HCT116 (cell line): Measurements from ENCODE around the gene SPEF1. TPM values are rescaled to one million over a fixed set of nuclear protein-coding genes. Genes with fewer than 3 reads are reported as not detected.

ENCODE experiments used
- ATAC-seq: fragments of 200-7000 bp; cut with Tn5 transposase; 2 replicates; pipeline ENCODE4 v1.9.1; 2020; ENCODE audit warnings: mild to moderate bottlenecking, moderate library complexity
- BruUV-seq: library from RNA; stranded (reverse); fragments of 400-500 nt; replicated peaks from 2 replicates; lab custom pipeline; 2021; lab: Mats Ljungman, UMichigan
- CTCF ChIA-PET: fragments of 300-600 bp; sonication (Branson Sonifier 250); formaldehyde crosslinking; loops from one replicate; lab custom pipeline; 2021; ENCODE audit warnings: antibody characterized with exemption; lab: Charles Lee
- POLR2A ChIA-PET: fragments of 300-600, 350-600 bp; sonication (Branson Sonifier 250); formaldehyde crosslinking; loops from one replicate; lab custom pipeline; 2021; ENCODE audit warnings: antibody characterized with exemption; lab: Charles Lee
- RAD21 ChIA-PET, 2 experiments: fragments of 300-600 bp; sonication (Branson Sonifier 250); formaldehyde crosslinking; loops; one replicate each; lab custom pipeline; 2023; ENCODE audit warnings: low total read pairs in 2 of 2; ENCODE audit not compliant: uncharacterized antibody in 2 of 2, unreplicated experiment in 2 of 2, low non-redundant PET in 1 of 2; lab: Charles Lee
- DNase-seq: peaks from one replicate; pipeline ENCODE4 v3.0.0-alpha.2; 2010; ENCODE audit warnings: low read depth, low spot score
- H2AFZ ChIP-seq: fragments of 200-600 bp; shearing (Covaris generic), sonication (generic); 2 replicates; pipeline ENCODE4 v1.6.1; 2017; ENCODE audit warnings: low read depth, mixed run types, mixed read lengths, antibody characterized with exemption, low read length; ENCODE audit not compliant: poor library complexity, severe bottlenecking
- H3K27ac ChIP-seq: 2 replicates; pipeline ENCODE4 v1.5.1; 2012; ENCODE audit warnings: low read depth, low read length
- H3K27me3 ChIP-seq: fragments of 200-600 bp; sonication (generic); 2 replicates; pipeline ENCODE4 v1.6.1; 2016; ENCODE audit warnings: mixed run types, low read length, mixed read lengths; ENCODE audit not compliant: insufficient read depth
- H3K36me3 ChIP-seq, 2 experiments: fragments of 200-500 bp in 1 of 2; fragments of 200-600 bp in 1 of 2; sonication (Bioruptor generic) in 1 of 2; sonication (generic) in 1 of 2; 2 replicates each; pipeline versions ENCODE4 v1.5.1 to v1.6.1; 2014 to 2016; ENCODE audit warnings: low read length in 2 of 2, inconsistent platforms in 1 of 2, mixed read lengths in 1 of 2, mixed run types in 1 of 2; ENCODE audit not compliant: insufficient read depth in 2 of 2, control insufficient read depth in 1 of 2
- H3K4me1 ChIP-seq, 2 experiments: fragments of 200-600 bp in 1 of 2; sonication (generic) in 1 of 2; 2 replicates each; pipeline versions ENCODE4 v1.5.1 to v1.6.1; 2012 to 2017; ENCODE audit warnings: low read length in 2 of 2, inconsistent platforms in 1 of 2, mild to moderate bottlenecking in 1 of 2, mixed read lengths in 1 of 2, mixed run types in 1 of 2, moderate library complexity in 1 of 2; ENCODE audit not compliant: insufficient read depth in 2 of 2, control insufficient read depth in 1 of 2
- H3K4me2 ChIP-seq: fragments of 200-600 bp; sonication (generic); 2 replicates; pipeline ENCODE4 v1.6.1; 2017; ENCODE audit warnings: mixed run types, low read length, mixed read lengths
- H3K4me3 ChIP-seq, 2 experiments: fragments of 200-600 bp in 1 of 2; sonication (generic) in 1 of 2; replicated peaks in 1 of 2; 2 replicates each; pipeline ENCODE4 v1.5.1; 2011 to 2016; ENCODE audit warnings: low read length in 2 of 2, control low read depth in 1 of 2, low read depth in 1 of 2, mild to moderate bottlenecking in 1 of 2, mixed read lengths in 1 of 2, mixed run types in 1 of 2
- H3K79me2 ChIP-seq: fragments of 200-600 bp; sonication (generic); 2 replicates; pipeline ENCODE4 v1.6.1; 2017; ENCODE audit warnings: mild to moderate bottlenecking, mixed run types, low read length, moderate library complexity, mixed read lengths; ENCODE audit not compliant: insufficient read depth
- H3K9ac ChIP-seq: fragments of 200-600 bp; sonication (generic); 2 replicates; pipeline ENCODE4 v1.6.1; 2016; ENCODE audit warnings: low read length, mixed read lengths
- H3K9me2 ChIP-seq: fragments of 200-600 bp; sonication (generic), shearing (Covaris generic); 2 replicates; pipeline ENCODE4 v1.6.1; 2017; ENCODE audit warnings: mixed run types, mild to moderate bottlenecking, moderate library complexity; ENCODE audit not compliant: insufficient read depth
- H3K9me3 ChIP-seq, 2 experiments: fragments of 200-500 bp in 1 of 2; fragments of 200-600 bp in 1 of 2; sonication (Bioruptor generic) in 1 of 2; sonication (generic) in 1 of 2; 2 replicates each; pipeline ENCODE4 v1.6.1; 2014 to 2017; ENCODE audit warnings: low read length in 2 of 2, mixed read lengths in 2 of 2, inconsistent platforms in 1 of 2, low read depth in 1 of 2, mild to moderate bottlenecking in 1 of 2, mixed run types in 1 of 2, moderate library complexity in 1 of 2; ENCODE audit not compliant: control insufficient read depth in 1 of 2, insufficient read depth in 1 of 2
- H4K20me1 ChIP-seq: fragments of 200-600 bp; sonication (generic), shearing (Covaris generic); 2 replicates; pipeline ENCODE4 v1.6.1; 2017; ENCODE audit warnings: mixed run types, mild to moderate bottlenecking, moderate library complexity; ENCODE audit not compliant: insufficient read depth
- ATF3 ChIP-seq: IDR thresholded peaks from 2 replicates; pipeline ENCODE4 v1.6.1; 2012
- CBX3 ChIP-seq: IDR thresholded peaks from 2 replicates; pipeline ENCODE4 v1.6.1; 2012; ENCODE audit warnings: low read depth
- CEBPB ChIP-seq: IDR thresholded peaks from 2 replicates; pipeline ENCODE4 v1.6.1; 2012; ENCODE audit warnings: low read depth
- CTCF ChIP-seq, 3 experiments: fragments of 200-600 bp in 1 of 3; sonication (generic) in 1 of 3; IDR thresholded peaks in 2 of 3; conservative IDR thresholded peaks in 1 of 3; 2 replicates each; pipeline ENCODE4 v1.5.1; 2012 to 2017; ENCODE audit warnings: low read depth in 2 of 3, low read length in 2 of 3, antibody characterized with exemption in 1 of 3, borderline replicate concordance in 1 of 3, control low read depth in 1 of 3, mild to moderate bottlenecking in 1 of 3, mixed read lengths in 1 of 3, mixed run types in 1 of 3, moderate library complexity in 1 of 3; ENCODE audit not compliant: insufficient read depth in 1 of 3
- EZH2 ChIP-seq: fragments of 200-600 bp; sonication (generic); IDR thresholded peaks from 2 replicates; pipeline ENCODE4 v1.6.1; 2017; ENCODE audit warnings: antibody characterized with exemption, mixed run types
- EZH2phosphoT487 ChIP-seq: fragments of 200-600 bp; IDR thresholded peaks from 2 replicates; pipeline ENCODE4 v1.6.1; 2018; ENCODE audit warnings: antibody characterized with exemption, borderline replicate concordance
- FOSL1 ChIP-seq: IDR thresholded peaks from 2 replicates; pipeline ENCODE4 v1.6.1; 2012; ENCODE audit warnings: low read depth
- MAX ChIP-seq: IDR thresholded peaks from 2 replicates; pipeline ENCODE4 v1.6.1; 2012
- POLR2AphosphoS5 ChIP-seq: IDR thresholded peaks from 2 replicates; pipeline ENCODE4 v1.6.1; 2011; ENCODE audit warnings: mild to moderate bottlenecking, low read depth, low read length, moderate library complexity
- RAD21 ChIP-seq: IDR thresholded peaks from 2 replicates; pipeline ENCODE4 v1.6.1; 2012; ENCODE audit warnings: low read depth, mild to moderate bottlenecking
- REST ChIP-seq: IDR thresholded peaks from 2 replicates; pipeline ENCODE4 v1.6.1; 2012; ENCODE audit warnings: low read depth
- SIN3A ChIP-seq: IDR thresholded peaks from 2 replicates; pipeline ENCODE4 v1.6.1; 2012; ENCODE audit warnings: low read depth
- SP1 ChIP-seq: IDR thresholded peaks from 2 replicates; pipeline ENCODE4 v1.6.1; 2012; ENCODE audit warnings: low read depth
- SRF ChIP-seq: IDR thresholded peaks from 2 replicates; pipeline ENCODE4 v1.6.1; 2012; ENCODE audit warnings: low read depth
- TCF7L2 ChIP-seq: IDR thresholded peaks from 2 replicates; pipeline ENCODE4 v1.7.0; 2011; ENCODE audit warnings: borderline replicate concordance, inconsistent platforms; ENCODE audit not compliant: insufficient read depth, insufficient read length; ENCODE audit errors: extremely low read depth
- YY1 ChIP-seq: IDR thresholded peaks from 2 replicates; pipeline ENCODE4 v1.6.1; 2011; ENCODE audit warnings: low read length, low read depth, moderate library complexity, mild to moderate bottlenecking; ENCODE audit not compliant: insufficient replicate concordance; ENCODE audit errors: extremely low read depth
- ZFX ChIP-seq: fragments of 450-650 bp; IDR thresholded peaks from 2 replicates; pipeline ENCODE4 v1.6.1; 2017
- ZNF274 ChIP-seq: fragments of 200-500 bp; sonication (Bioruptor generic); IDR thresholded peaks from 2 replicates; pipeline ENCODE4 v1.6.1; 2014; ENCODE audit warnings: mild to moderate bottlenecking, low read depth, low read length, inconsistent platforms
- intact Hi-C: fragments of 100-400 bp; cut with micrococcal nuclease; formaldehyde crosslinking; loops from 2 replicates; pipeline ENCODE4 v1.10.0; 2022
- total RNA-seq: library from RNA; stranded (reverse); gene quantifications from one replicate; pipeline ENCODE4 v1.2.1, GENCODE V29; 2021; ENCODE audit not compliant: unreplicated experiment

Gene SPEF1
- total RNA-seq, 1 experiment from 2014 or later: 0.93 TPM

GRCh38 chr20:3795511-3796468 lies 14.5 kb upstream of the SPEF1 start, which contains the start of gene CDC25B:
TSS of gene CDC25B (plus strand) at chr20:3796310. CDS start at chr20:3796532, 222 bp downstream.
- Histone ChIP-seq H4K20me1 (no peaks in the 10 kb centered on the region), H3K9me3 (no peaks in the 10 kb centered on the region), H3K9ac (peak within 1 kb of the TSS; percentile 95), H3K4me1 (peaks cover 25 to 51% of the 10 kb centered on the region in 2 experiments), H3K4me3 (peak within 1 kb of the TSS; percentile 66 to 80), H2AFZ (no peak within 1 kb of the TSS), H3K27me3 (no peaks in the 10 kb centered on the region), H3K79me2 (peaks cover 44% of the 10 kb centered on the region), H3K27ac (peak within 1 kb of the TSS; percentile 97), H3K4me2 (peak within 1 kb of the TSS; percentile 94), H3K36me3 (peaks cover 18 to 28% of the 10 kb centered on the region in 2 experiments; a peak in 3 of 4 replicates), H3K9me2 (no peaks in the 10 kb centered on the region)
- ATAC-seq (peak; percentile 80), DNase-seq (peak; percentile 84)
- RAD21 ChIA-PET: interaction anchor here in 1 of 2 experiments (0.6 to 0.8 kb wide), 2 partner anchors 16 to 23 kb away, joined by 3 read pairs; no protein-coding TSS in a partner anchor
- TSS peak; percentile 82 for BruUV-seq
- intact Hi-C loops: no loop called here
- CTCF ChIA-PET: interaction anchor here (0.7 to 1.9 kb wide), 7 partner anchors 9 to 59 kb away, joined by 3 to 9 read pairs (median 3); partner anchors contain the start of genes CENPB and SPEF1
- POLR2A ChIA-PET: interaction anchor here (1.1 to 2.5 kb wide), 3 partner anchors 17 to 25 kb away, joined by 5 to 14 read pairs (median 12); partner anchors contain the start of gene AP5S1
- TF ChIP-seq CBX3: peak; percentile 0; the same call in 1 of the 2 replicates
- TF ChIP-seq EZH2: no peak
- TF ChIP-seq ATF3: no peak
- 0 out of 2 replicates have a peak, but pooled peaks have one; percentile 17 for TF ChIP-seq RAD21
- no peak for TF ChIP-seq EZH2phosphoT487
- TF ChIP-seq ZFX: no peak
- TF ChIP-seq TCF7L2: no peak
- TF ChIP-seq SP1: peak; percentile 52
- TF ChIP-seq YY1: peak; percentile 5
- TF ChIP-seq CTCF (IDR thresholded peaks at IDR 0.05 in 2 of 3, conservative IDR thresholded peaks at IDR 0.05 in 1 of 3; ENCODE audit: borderline replicate concordance in 1 of 3, insufficient read depth in 1 of 3, low read depth in 2 of 3, low read length in 2 of 3): peak in 2 of 3 experiments; percentile 29 to 53; a peak in 3 of 6 replicates
- no peak for TF ChIP-seq SRF
- TF ChIP-seq CEBPB: no peak
- peak; percentile 86 for TF ChIP-seq POLR2AphosphoS5
- peak; percentile 89 for TF ChIP-seq SIN3A
- peak; percentile 57; the same call in 1 of the 2 replicates for TF ChIP-seq MAX
- TF ChIP-seq REST: no peak
- no peak for TF ChIP-seq FOSL1
- no peak for TF ChIP-seq ZNF274
